OCI-LY1 (cell line): ENCODE results near the gene FLVCR1.

Experiments
- H2AFZ ChIP-seq: fragments of 200-600 bp; sonication (generic), shearing (Covaris generic); 2 replicates; pipeline ENCODE4 v1.6.0; 2014; ENCODE audit warnings: antibody characterized with exemption, mild to moderate bottlenecking, low read length
- H3F3A ChIP-seq: fragments of 200-600 bp; sonication (generic), shearing (Covaris generic); 2 replicates; pipeline ENCODE4 v1.6.0; 2014; ENCODE audit warnings: mild to moderate bottlenecking, antibody characterized with exemption, low read length, moderate library complexity; ENCODE audit not compliant: insufficient read depth
- H3K27ac ChIP-seq: fragments of 200-600 bp; sonication (generic); 2 replicates; pipeline ENCODE4 v1.5.1; 2014; ENCODE audit warnings: low read length, mixed run types, mild to moderate bottlenecking, low read depth; ENCODE audit not compliant: poor library complexity, severe bottlenecking
- H3K27me3 ChIP-seq: fragments of 200-600 bp; sonication (generic); 2 replicates; pipeline ENCODE4 v1.6.0; 2014; ENCODE audit warnings: antibody characterized with exemption, mild to moderate bottlenecking, low read length, moderate library complexity; ENCODE audit not compliant: insufficient read depth
- H3K36me3 ChIP-seq: fragments of 200-600 bp; sonication (generic); 2 replicates; pipeline ENCODE4 v1.6.1; 2014; ENCODE audit warnings: mild to moderate bottlenecking, antibody characterized with exemption, low read length, moderate library complexity, mixed read lengths; ENCODE audit not compliant: insufficient read depth
- H3K4me1 ChIP-seq: fragments of 200-600 bp; sonication (generic); 2 replicates; pipeline ENCODE4 v1.5.1; 2014; ENCODE audit warnings: mild to moderate bottlenecking, low read length, moderate library complexity; ENCODE audit not compliant: insufficient read depth, severe bottlenecking
- H3K4me2 ChIP-seq: fragments of 200-600 bp; sonication (generic), shearing (Covaris generic); 2 replicates; pipeline ENCODE4 v1.6.1; 2014; ENCODE audit warnings: low read length
- H3K4me3 ChIP-seq: fragments of 200-600 bp; sonication (generic); 2 replicates; pipeline ENCODE4 v1.5.1; 2014; ENCODE audit warnings: low read length, low read depth, mild to moderate bottlenecking, mixed read lengths; ENCODE audit not compliant: poor library complexity, severe bottlenecking
- H3K79me2 ChIP-seq: fragments of 200-600 bp; shearing (Covaris generic); 2 replicates; pipeline ENCODE4 v1.6.1; 2016; ENCODE audit warnings: mixed run types, low read length, mixed read lengths; ENCODE audit not compliant: insufficient read depth
- H3K9ac ChIP-seq: fragments of 200-600 bp; sonication (generic), shearing (Covaris generic); 2 replicates; pipeline ENCODE4 v1.6.1; 2014; ENCODE audit warnings: mild to moderate bottlenecking, low read length, mixed read lengths
- H3K9me2 ChIP-seq: fragments of 200-600 bp; sonication (generic), shearing (Covaris generic); 2 replicates; pipeline ENCODE4 v1.6.1; 2014; ENCODE audit warnings: low read depth, mild to moderate bottlenecking, low read length, mixed read lengths
- H3K9me3 ChIP-seq: fragments of 200-600 bp; shearing (Covaris generic); 2 replicates; pipeline ENCODE4 v1.6.1; 2014; ENCODE audit warnings: low read length, mixed read lengths
- H4K20me1 ChIP-seq: fragments of 200-600 bp; sonication (generic), shearing (Covaris generic); 2 replicates; pipeline ENCODE4 v1.6.0; 2016; ENCODE audit warnings: mild to moderate bottlenecking, low read length; ENCODE audit not compliant: insufficient read depth
- CTCF ChIP-seq: fragments of 200-600 bp; sonication (generic), shearing (Covaris generic); IDR thresholded peaks from 2 replicates; pipeline ENCODE4 v1.5.1; 2017; ENCODE audit warnings: mild to moderate bottlenecking, antibody characterized with exemption, low read length, moderate library complexity, mixed read lengths
- EZH2 ChIP-seq: fragments of 200-600 bp; sonication (generic), shearing (Covaris generic); IDR thresholded peaks from 2 replicates; pipeline ENCODE4 v1.8.0; 2017; ENCODE audit warnings: borderline replicate concordance, mixed run types, mild to moderate bottlenecking, antibody characterized with exemption, low read length, moderate library complexity, mixed read lengths

Gene FLVCR1

GRCh38 chr1:212930986-212931678 lies 73.1 kb downstream of the FLVCR1 start:
- Histone ChIP-seq H3K4me1 (no peaks in the 10 kb centered on the region), H3K4me2 (no peak overlapping the region)

GRCh38 chr1:212933815-212934471 lies 75.9 kb downstream of the FLVCR1 start:
- Histone ChIP-seq H3F3A (no peaks in the 10 kb centered on the region), H3K27me3 (peaks cover 4% of the 10 kb centered on the region; the same call in 1 of the 2 replicates), H3K4me2 (no peak overlapping the region), H3K4me1 (no peaks in the 10 kb centered on the region), H3K9me2 (no peaks in the 10 kb centered on the region), H3K27ac (no peak overlapping the region), H3K4me3 (no peak overlapping the region), H4K20me1 (no peaks in the 10 kb centered on the region), H3K36me3 (no peaks in the 10 kb centered on the region), H3K79me2 (no peaks in the 10 kb centered on the region), H3K9me3 (no peaks in the 10 kb centered on the region), H3K9ac (no peak overlapping the region), H2AFZ (no peak overlapping the region)
- TF ChIP-seq CTCF (no peak), EZH2 (no peak)

More at GRCh38 chr1:212930986-212931678, 73.1 kb downstream of the FLVCR1 start:
- H3K79me2 ChIP-seq: no peaks in the 10 kb centered on the region
- no peak overlapping the region for H3K27ac ChIP-seq
- H3K9ac ChIP-seq: no peak overlapping the region
- H3K36me3 ChIP-seq: no peaks in the 10 kb centered on the region
- TF ChIP-seq CTCF: no peak
- no peak for TF ChIP-seq EZH2
- H3K4me3 ChIP-seq: no peak overlapping the region
- no peaks in the 10 kb centered on the region for H4K20me1 ChIP-seq
- no peaks in the 10 kb centered on the region for H3F3A ChIP-seq
- H3K27me3 ChIP-seq: 0 out of 2 replicates have a peak, but pooled peaks cover 4% of the 10 kb centered on the region
- no peak overlapping the region for H2AFZ ChIP-seq
- H3K9me2 ChIP-seq: no peaks in the 10 kb centered on the region
- no peaks in the 10 kb centered on the region for H3K9me3 ChIP-seq

- Histone ChIP-seq H3K79me2 (no peaks in the 10 kb centered on the region), H3K4me1 (no peaks in the 10 kb centered on the region), H3K9me3 (no peaks in the 10 kb centered on the region), H3K27ac (no peak overlapping the region), H3K4me3 (no peak overlapping the region), H3K9me2 (no peaks in the 10 kb centered on the region), H3K36me3 (no peaks in the 10 kb centered on the region), H3K9ac (no peak overlapping the region), H3K4me2 (no peak overlapping the region), H3K27me3 (peaks cover 4% of the 10 kb centered on the region; the same call in 1 of the 2 replicates), H3F3A (no peaks in the 10 kb centered on the region), H4K20me1 (no peaks in the 10 kb centered on the region), H2AFZ (no peak overlapping the region)
- TF ChIP-seq CTCF (no peak), EZH2 (no peak)
These were observed 77.4 kb downstream of the FLVCR1 start for GRCh38 chr1:212935387-212935981.
